Subcutaneous adipose tissue (tissue), 4 donors: ENCODE data around the gene ZNF100. TPM values are rescaled to one million over a fixed set of nuclear protein-coding genes. Genes with fewer than 3 reads are reported as not detected.

Experiments used
- CTCF ChIP-seq: fragments of 450-650 bp; IDR thresholded peaks from one replicate; pipeline ENCODE4 v1.5.1; 2016; ENCODE audit warnings: low read depth, mild to moderate bottlenecking, control low read depth, antibody characterized with exemption, moderate library complexity
- total RNA-seq, 4 donors: library from RNA; depleted of rRNA; stranded (reverse); fragments of >200 nt; gene quantifications; one replicate each; pipeline ENCODE4 v1.1.0, GENCODE V29; 2016

The ZNF100 gene
- total RNA-seq, 4 donors from 2014 or later: 5.1 to 11.4 (median 7.9) TPM

DNA sequence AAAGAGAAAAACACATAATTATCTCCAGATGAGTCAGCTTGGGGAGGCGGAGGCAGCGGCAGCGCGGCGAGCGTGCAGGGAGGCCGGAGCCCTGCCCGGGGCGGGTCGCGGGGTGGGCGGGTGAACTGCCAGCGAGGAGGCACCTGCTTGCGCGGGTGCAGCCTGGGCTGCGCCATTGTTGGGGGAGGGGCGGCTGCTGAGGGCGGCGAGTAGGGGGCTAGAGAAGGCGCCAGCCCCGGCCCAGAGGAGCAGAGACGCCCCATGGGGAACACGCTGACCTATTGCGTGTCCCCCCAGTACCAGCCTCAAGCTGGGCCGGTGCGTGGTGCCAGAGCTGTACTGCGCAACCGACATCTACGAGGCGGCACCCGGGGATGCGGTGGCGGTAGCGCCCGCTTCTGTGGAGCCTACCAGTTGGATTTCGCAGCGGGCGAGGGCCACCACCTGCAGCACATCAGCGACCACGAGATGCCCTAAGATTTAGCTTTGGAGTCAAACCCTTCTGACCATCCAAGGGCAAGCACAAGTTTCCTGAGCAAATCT is 16.7 kb downstream of the ZNF100 start:
- no peak for TF ChIP-seq CTCF

DNA sequence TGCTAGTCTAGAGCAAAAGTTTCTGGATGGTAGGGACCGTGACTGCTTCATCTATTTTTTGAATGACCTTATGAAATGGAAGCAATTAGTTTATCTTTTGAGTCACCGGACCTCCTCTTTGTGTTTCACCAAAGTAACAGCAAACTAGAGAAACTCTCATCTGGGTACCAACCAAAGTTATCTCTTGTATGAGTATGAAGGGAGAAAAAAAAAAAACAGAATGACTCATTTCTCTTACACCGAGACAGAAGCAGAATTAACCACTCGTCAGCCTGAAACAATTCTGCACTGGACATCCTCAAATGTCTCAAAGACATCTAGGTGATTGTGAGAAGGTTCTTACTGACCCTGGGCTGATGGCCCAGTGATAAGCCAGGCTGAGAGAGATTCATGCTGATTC is 18.3 kb downstream of the ZNF100 start:
- no peak for TF ChIP-seq CTCF

GRCh38 chr19:21748088-21748487 is 19.3 kb downstream of the ZNF100 start:
- no peak for TF ChIP-seq CTCF

- no peak for TF ChIP-seq CTCF
These were observed 26.8 kb downstream of the ZNF100 start for GRCh38 chr19:21740559-21740958.

GRCh38 chr19:21713761-21714160 is 53.6 kb downstream of the ZNF100 start:
- TF ChIP-seq CTCF: no peak

DNA sequence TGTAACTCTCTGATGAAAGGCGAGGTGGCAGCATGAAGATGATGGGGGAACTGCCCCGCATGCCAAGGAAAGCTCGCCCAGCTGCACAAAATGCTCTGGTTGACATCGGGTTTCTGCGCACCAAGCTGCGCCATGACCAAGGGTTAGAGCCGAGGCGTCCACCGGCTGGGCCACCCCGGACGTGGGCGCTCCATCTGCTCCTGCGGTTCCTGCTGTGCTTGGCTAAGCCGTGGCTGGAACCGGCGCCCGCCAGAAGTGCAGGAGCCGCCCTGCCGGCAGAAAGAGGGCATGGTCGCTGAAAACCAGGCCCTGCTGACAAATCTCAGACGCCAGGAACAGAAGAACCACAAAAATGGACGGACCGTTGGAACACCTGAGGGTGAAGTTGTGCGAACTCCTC is 57.9 kb downstream of the ZNF100 start:
- TF ChIP-seq CTCF: no peak

GRCh38 chr19:21707065-21707464 is 60.3 kb downstream of the ZNF100 start:
- no peak for TF ChIP-seq CTCF

- no peak for TF ChIP-seq CTCF
These were observed 62.0 kb downstream of the ZNF100 start for GRCh38 chr19:21705393-21705792.
